Hepatocyte (in vitro differentiated cells): ENCODE measurements around the gene DNAAF9.

Experiments
- EZH2 ChIP-seq: fragments of 200-600 bp; sonication (generic); IDR thresholded peaks from 2 replicates; pipeline ENCODE4 v1.6.1; 2016; ENCODE audit warnings: antibody characterized with exemption, mild to moderate bottlenecking, borderline replicate concordance
- TF ChIP-seq, protein P1 (sequence below): fragments of 200-600 bp; sonication (generic); IDR thresholded peaks from 2 replicates; pipeline ENCODE4 v1.5.1; 2016; ENCODE audit warnings: antibody characterized with exemption, mild to moderate bottlenecking; ENCODE audit not compliant: poor library complexity

DNA sequence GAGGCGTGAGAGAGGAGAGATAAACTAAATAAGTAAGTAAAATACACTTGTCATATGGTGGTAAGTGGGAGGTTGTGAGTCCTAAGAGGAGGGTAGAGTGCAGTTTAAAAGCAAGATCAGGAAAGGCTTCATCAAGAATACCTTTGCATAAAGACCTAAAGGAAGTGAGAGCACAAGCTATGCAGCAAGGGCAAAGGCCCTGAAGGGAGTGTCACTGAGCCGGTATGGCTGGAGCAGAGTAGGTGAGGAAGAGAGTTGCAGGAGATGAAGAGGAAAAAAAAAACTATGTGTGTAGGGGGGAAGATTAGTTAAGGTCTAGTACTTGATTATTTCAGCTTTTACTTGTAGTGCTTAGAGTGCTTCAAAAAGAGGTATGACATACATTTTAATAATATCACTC is 11.0 kb downstream of the DNAAF9 start:
- TF ChIP-seq, protein P1, sequence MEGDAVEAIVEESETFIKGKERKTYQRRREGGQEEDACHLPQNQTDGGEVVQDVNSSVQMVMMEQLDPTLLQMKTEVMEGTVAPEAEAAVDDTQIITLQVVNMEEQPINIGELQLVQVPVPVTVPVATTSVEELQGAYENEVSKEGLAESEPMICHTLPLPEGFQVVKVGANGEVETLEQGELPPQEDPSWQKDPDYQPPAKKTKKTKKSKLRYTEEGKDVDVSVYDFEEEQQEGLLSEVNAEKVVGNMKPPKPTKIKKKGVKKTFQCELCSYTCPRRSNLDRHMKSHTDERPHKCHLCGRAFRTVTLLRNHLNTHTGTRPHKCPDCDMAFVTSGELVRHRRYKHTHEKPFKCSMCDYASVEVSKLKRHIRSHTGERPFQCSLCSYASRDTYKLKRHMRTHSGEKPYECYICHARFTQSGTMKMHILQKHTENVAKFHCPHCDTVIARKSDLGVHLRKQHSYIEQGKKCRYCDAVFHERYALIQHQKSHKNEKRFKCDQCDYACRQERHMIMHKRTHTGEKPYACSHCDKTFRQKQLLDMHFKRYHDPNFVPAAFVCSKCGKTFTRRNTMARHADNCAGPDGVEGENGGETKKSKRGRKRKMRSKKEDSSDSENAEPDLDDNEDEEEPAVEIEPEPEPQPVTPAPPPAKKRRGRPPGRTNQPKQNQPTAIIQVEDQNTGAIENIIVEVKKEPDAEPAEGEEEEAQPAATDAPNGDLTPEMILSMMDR: no peak
- no peak for TF ChIP-seq EZH2
